AG04450 (cell line): ENCODE data around the gene PAM. TPM values are rescaled to one million over a fixed set of nuclear protein-coding genes. Genes with fewer than 3 reads are reported as not detected.

Source experiments
- CTCF ChIA-PET: fragments of 300-600, 350-600 bp; formaldehyde crosslinking; extraction: SDS; loops from one replicate; lab custom pipeline; 2022; ENCODE audit warnings: antibody characterized with exemption, inconsistent platforms; lab: Charles Lee
- POLR2A ChIA-PET: fragments of 350-600 bp; formaldehyde crosslinking; extraction: SDS; loops from one replicate; lab custom pipeline; 2021; ENCODE audit warnings: antibody characterized with exemption, inconsistent platforms; lab: Yijun Ruan, JAX
- DNase-seq: peaks from one replicate; pipeline ENCODE4 v3.0.0-alpha.2; 2011; ENCODE audit warnings: low read depth, low spot score
- H3K27ac ChIP-seq: one replicate; pipeline ENCODE4 v1.5.1; 2012; ENCODE audit warnings: low read depth, low read length, control low read depth
- H3K27me3 ChIP-seq: one replicate; pipeline ENCODE4 v1.6.0; 2012; ENCODE audit warnings: low read length; ENCODE audit not compliant: control insufficient read depth, insufficient read depth
- H3K4me3 ChIP-seq: 2 replicates; pipeline ENCODE4 v1.5.1; 2011; ENCODE audit warnings: mild to moderate bottlenecking, low read depth, low read length, control low read depth
- H3K9me3 ChIP-seq: 2 replicates; pipeline ENCODE4 v1.5.1; 2012; ENCODE audit warnings: low read length; ENCODE audit not compliant: control insufficient read depth, insufficient read depth
- CTCF ChIP-seq: IDR thresholded peaks from 2 replicates; pipeline ENCODE4 v1.5.1; 2011; ENCODE audit warnings: low read depth, low read length, control low read depth, inconsistent platforms
- polyA plus RNA-seq: library from polyadenylated mRNA; depleted of rRNA; stranded (reverse); fragments of >200 nt; gene quantifications from 2 replicates; pipeline ENCODE4 v1.2.3, GENCODE V29; 2011

PAM gene
- polyA plus RNA-seq, 1 experiment = 307 TPM

GRCh38 chr5:102722931-102723330, 32.2 kb upstream of the PAM start:
- no peaks in the 10 kb centered on the region for H3K9me3 ChIP-seq
- no peak for TF ChIP-seq CTCF
- H3K27ac ChIP-seq = no peak overlapping the region
- H3K4me3 ChIP-seq = no peak overlapping the region
- no peaks in the 10 kb centered on the region for H3K27me3 ChIP-seq
- DNase-seq = no peak
- CTCF ChIA-PET = interaction anchor here (0.6 to 2.0 kb wide), 2 partner anchors 41 to 139 kb away, joined by 3 to 6 read pairs; no protein-coding TSS in a partner anchor
- POLR2A ChIA-PET = no interaction called here

DNA sequence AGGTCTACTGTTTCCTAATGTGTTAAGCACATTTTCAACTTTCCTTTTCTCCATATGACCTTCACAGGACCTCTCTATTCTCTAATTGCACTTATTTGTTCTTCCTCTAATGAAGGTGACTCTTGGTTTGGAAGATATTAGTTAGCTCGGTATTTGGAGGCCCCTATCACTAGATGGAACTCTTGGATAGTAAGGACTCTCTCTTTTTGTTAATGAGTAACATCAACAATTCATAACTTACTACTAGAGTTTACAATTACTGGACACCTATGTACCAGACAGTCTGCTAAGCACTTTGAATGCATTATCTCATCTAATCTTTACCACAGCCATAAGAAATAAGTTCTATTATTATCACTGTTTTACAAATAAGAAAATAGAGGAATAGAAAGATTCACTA, 23.4 kb upstream of the PAM start:
- no peak overlapping the region for H3K27ac ChIP-seq
- no peaks in the 10 kb centered on the region for H3K9me3 ChIP-seq
- TF ChIP-seq CTCF = no peak
- H3K4me3 ChIP-seq = no peak overlapping the region
- no peaks in the 10 kb centered on the region for H3K27me3 ChIP-seq
- no peak for DNase-seq
- POLR2A ChIA-PET = no interaction called here
- CTCF ChIA-PET = no interaction called here

DNA sequence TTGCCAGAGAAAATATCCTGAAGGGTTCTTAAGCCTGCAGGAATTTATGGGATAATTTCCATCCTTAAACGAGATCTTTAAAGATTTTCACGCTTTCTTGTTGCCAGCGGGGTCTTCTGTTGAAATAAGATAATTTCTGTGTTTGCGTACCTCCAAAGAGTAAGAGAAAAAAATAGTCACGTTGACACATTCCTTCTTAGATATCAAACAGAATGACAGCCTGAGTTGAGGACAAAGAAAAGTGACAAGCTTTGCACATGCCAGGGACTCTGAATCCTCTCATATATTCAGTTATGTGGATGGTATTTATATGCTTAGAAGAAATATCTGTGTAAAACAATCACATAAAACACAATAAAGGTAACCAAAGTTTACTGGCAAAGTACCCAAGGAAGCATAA, 21.6 kb upstream of the PAM start:
- H3K27ac ChIP-seq = no peak overlapping the region
- TF ChIP-seq CTCF = no peak
- H3K27me3 ChIP-seq = no peaks in the 10 kb centered on the region
- no peaks in the 10 kb centered on the region for H3K9me3 ChIP-seq
- POLR2A ChIA-PET = no interaction called here
- CTCF ChIA-PET = interaction anchor here (0.6 to 1.0 kb wide), 2 partner anchors 297 to 343 kb away, joined by 3 read pairs; no protein-coding TSS in a partner anchor
- H3K4me3 ChIP-seq = no peak overlapping the region
- no peak for DNase-seq

DNA sequence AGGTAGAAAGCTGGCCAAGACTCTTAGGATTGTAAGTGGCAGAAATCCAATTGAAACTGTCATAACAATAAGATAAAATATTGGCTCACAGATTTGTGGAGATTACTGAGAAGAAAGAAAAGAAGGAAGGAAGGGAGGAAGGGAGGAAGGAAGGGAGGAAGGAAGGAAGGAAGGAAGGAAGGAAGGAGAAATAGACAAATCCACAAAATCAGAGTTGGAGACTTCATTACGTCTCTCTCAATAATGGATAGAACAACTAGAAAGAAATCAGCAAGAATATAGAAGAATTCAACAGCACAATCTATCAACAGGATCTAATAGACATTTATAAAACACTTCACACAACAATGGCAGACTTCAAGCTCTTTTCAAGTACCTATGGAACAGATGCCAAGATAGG, 17.9 kb upstream of the PAM start:
- Histone ChIP-seq H3K27me3 (no peaks in the 10 kb centered on the region), H3K9me3 (no peaks in the 10 kb centered on the region), H3K27ac (no peak overlapping the region), H3K4me3 (no peak overlapping the region)
- DNase-seq = no peak
- ChIA-PET CTCF (interaction anchor here (1.4 kb wide), 1 partner anchor 43 kb away, joined by 3 read pairs; no protein-coding TSS in a partner anchor), POLR2A (no interaction called here)
- TF ChIP-seq CTCF = no peak

GRCh38 chr5:102737805-102738469, 17.2 kb upstream of the PAM start:
- Histone ChIP-seq H3K27ac (no peak overlapping the region), H3K27me3 (no peaks in the 10 kb centered on the region), H3K4me3 (no peak overlapping the region), H3K9me3 (no peaks in the 10 kb centered on the region)
- ChIA-PET POLR2A (interaction anchor here (1.2 kb wide), 1 partner anchor 23 kb away, joined by 6 read pairs; no protein-coding TSS in a partner anchor), CTCF (interaction anchor here (1.4 kb wide), 1 partner anchor 42 kb away, joined by 3 read pairs; no protein-coding TSS in a partner anchor)
- no peak for TF ChIP-seq CTCF
- DNase-seq = no peak
